Suppressor macrophage treated with lipopolysaccharide for 4 hours (primary cell): Measurements from ENCODE around the gene ARMC9.
"Not testable (repeated sequence)": the region's sequence is repeated elsewhere in the genome, so short reads cannot be mapped to it uniquely, and the experiment has no call there.

Source experiments
- DNase-seq: peaks from one replicate; pipeline ENCODE4 v3.0.0-alpha.2; 2020

Gene ARMC9

GRCh38 chr2:231344851-231345250 lies 146.4 kb downstream of the ARMC9 start:
- DNase-seq, result no peak

- no peak for DNase-seq
Observed at GRCh38 chr2:231347081-231347480, 148.7 kb downstream of the ARMC9 start.

- peak; percentile 50 for DNase-seq
Observed at GRCh38 chr2:231347638-231348037, 149.2 kb downstream of the ARMC9 start.

- no peak for DNase-seq
Observed at GRCh38 chr2:231348173-231348572, 149.7 kb downstream of the ARMC9 start.

- peak; percentile 39 for DNase-seq
Observed at GRCh38 chr2:231348704-231349373, 150.4 kb downstream of the ARMC9 start.

GRCh38 chr2:231349374-231349735 lies 150.9 kb downstream of the ARMC9 start:
- not testable (repeated sequence) for DNase-seq

GRCh38 chr2:231351648-231352047 lies 153.2 kb downstream of the ARMC9 start:
- no peak for DNase-seq

- no peak for DNase-seq
Observed at GRCh38 chr2:231353469-231353868, 155.0 kb downstream of the ARMC9 start.

- no peak for DNase-seq
Observed at GRCh38 chr2:231355508-231356465, 157.4 kb downstream of the ARMC9 start.

GRCh38 chr2:231356466-231356844 lies 158.0 kb downstream of the ARMC9 start:
- no peak for DNase-seq

- DNase-seq, result no peak
Observed at GRCh38 chr2:231357048-231357447, 158.6 kb downstream of the ARMC9 start.

GRCh38 chr2:231357931-231358330 lies 159.5 kb downstream of the ARMC9 start:
- no peak for DNase-seq

GRCh38 chr2:231359441-231359840 lies 161.0 kb downstream of the ARMC9 start:
- peak; percentile 35 for DNase-seq

GRCh38 chr2:231359948-231360347 lies 161.5 kb downstream of the ARMC9 start:
- no peak for DNase-seq

- no peak for DNase-seq
Observed at GRCh38 chr2:231360401-231360800, 162.0 kb downstream of the ARMC9 start.

- DNase-seq, result peak; percentile 81
Observed at GRCh38 chr2:231360881-231361371, 162.5 kb downstream of the ARMC9 start.

- DNase-seq, result peak; percentile 68
Observed at GRCh38 chr2:231361701-231362554, 163.5 kb downstream of the ARMC9 start.

- DNase-seq, result peak; percentile 45
Observed at GRCh38 chr2:231362555-231363184, 164.2 kb downstream of the ARMC9 start.

GRCh38 chr2:231364061-231364460 lies 165.6 kb downstream of the ARMC9 start:
- DNase-seq, result no peak

GRCh38 chr2:231364961-231365810 lies 166.8 kb downstream of the ARMC9 start:
- peak; percentile 36 for DNase-seq

GRCh38 chr2:231367178-231367577 lies 168.7 kb downstream of the ARMC9 start:
- DNase-seq, result no peak
